Cortex of kidney (tissue), 1 donor: ENCODE data around the gene IL10RB.

Experiments used
- DNase-seq: peaks from one replicate; lab custom pipeline; 2025; lab: John Stamatoyannopoulos, UW

Gene IL10RB

DNA sequence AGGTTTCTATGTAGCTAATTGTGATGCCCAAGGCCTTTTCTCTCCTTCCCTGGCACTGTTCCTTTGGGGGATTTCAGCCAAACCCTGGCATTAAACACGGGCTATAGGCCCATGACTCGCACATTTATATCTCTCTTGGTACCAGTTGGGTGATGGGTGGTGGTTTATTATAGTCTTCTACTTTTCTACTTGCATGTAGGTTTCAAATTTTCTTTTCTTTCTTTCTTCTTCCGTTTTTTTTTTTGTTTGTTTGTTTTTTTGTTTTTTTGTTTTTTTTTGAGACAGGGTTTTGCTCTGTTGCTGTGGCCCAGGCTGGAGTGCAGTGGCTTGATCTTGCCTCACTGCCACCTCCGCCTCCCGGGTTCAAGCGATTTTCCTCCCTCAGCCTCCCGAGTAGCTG is 1.1 kb downstream of the IL10RB start:
- no peak for DNase-seq

DNA sequence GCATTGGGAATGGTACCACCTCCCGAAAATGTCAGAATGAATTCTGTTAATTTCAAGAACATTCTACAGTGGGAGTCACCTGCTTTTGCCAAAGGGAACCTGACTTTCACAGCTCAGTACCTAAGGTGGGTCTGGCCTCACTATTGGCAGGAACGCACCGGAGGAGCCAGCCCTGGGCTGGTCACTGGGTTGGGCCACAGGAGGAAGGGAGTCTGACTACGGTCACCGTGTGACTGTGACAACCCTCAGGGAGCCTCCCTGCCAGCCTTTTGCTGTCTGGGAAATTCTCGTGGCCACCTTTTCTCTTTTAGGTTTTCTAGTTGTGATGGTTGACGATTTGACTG is 2.2 kb downstream of the IL10RB start:
- no peak for DNase-seq

DNA sequence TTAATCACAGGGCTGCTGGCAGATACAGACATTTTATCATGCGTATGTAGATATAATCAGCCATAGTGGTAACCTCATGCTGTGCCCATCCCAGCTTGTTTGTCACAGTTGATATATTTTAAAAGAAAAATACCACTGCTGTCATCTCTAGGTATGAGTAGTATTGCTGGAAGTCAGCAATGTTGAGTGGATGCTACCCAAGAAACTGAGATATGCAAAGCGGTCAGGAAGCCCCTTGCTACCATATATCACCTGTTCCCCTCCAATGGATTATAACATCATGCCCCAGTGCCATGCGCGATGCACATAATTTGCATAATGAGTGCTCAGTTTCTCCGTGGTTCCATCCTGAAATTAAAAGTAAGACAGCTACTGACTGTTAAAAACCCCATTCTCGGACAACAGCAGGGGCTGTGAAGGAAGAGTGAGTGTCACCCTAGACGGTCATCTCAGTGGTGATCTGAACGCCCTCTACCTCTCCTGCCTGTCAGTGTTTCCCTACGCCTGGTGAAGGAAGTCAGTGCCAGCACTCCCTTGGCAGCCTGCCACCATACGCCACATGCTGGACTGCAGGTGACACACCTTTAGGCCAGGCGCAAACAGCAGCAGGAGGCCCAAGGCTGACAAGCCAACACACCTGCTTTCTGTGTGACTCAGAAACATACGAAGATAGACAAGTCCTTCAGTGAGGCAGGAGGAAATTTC is 2.7 kb downstream of the IL10RB start:
- no peak for DNase-seq

DNA sequence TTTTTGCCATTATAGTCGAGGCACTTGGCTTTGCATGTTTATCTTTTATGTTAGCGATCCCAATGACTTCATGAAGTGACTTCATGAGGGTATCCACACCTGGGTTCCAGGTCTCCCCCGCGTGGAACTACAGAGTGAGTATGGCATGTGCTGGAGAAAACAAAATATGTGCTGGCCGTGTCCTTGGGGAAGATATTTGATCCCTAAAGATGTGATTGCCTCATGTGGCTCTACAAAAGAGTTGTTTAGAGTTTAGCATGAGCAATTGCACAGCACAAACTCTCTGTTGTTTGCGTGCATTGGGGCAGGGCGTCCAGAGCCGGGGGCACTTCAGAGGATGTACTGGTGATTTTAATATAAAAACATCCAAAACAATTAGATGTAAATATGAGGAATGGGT is 4.8 kb downstream of the IL10RB start:
- no peak for DNase-seq

DNA sequence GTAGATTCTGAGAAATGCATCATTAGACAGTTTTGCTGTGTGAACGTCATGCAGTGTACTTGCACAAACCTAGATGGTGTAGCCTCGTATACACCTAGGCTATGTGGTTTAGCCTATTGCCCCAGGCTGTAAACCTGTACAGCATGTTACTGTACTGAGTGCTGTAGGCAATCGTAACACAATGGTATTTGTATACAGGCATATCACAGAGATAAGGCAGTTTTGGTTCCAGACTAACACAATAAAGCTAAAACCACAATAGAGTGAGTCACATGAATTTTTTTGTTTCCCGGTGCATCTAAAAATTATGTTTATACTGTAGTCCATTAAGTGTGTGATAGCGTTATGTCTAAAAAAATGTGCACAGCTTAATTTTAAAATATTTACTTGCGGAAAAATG is 6.9 kb downstream of the IL10RB start:
- DNase-seq = no peak

DNA sequence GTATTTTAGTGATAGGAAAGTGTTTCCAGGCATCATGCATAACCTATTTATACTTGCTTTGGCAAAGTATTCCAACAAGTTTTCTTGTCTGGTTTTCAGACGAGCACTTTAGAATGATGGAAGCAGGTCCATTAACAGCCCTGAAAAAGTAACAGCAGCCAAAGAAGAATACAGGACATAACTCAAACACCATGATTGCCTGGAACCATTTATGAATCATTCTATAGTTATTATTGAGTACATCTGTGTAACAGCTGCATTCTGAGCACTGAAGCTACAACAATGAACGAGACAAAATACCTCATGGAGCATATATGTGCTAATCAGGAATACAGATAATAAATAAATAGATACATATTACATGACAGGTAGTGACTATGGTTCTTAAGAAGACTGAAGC is 12.6 kb downstream of the IL10RB start:
- DNase-seq = no peak

DNA sequence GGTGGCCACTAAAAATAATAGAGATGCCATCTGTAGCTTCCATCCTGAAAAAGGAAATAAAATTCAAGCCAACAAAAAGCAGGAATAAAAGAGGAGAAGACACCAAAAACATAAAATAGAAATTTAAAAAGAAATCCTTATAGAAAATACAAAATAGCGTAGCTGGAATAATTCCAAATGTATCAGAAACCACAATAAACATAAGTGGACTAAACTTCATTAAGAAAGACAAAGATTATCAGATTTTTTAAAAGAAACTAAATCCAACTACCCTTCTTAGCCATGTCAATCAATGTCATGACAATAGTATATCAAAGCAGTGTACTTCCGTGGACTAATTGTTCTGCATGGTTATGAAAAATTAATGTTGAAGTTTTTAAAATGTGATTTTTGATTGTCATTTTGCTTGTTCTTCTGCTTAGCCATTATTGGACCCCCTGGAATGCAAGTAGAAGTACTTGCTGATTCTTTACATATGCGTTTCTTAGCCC is 13.2 kb downstream of the IL10RB start:
- no peak for DNase-seq

DNA sequence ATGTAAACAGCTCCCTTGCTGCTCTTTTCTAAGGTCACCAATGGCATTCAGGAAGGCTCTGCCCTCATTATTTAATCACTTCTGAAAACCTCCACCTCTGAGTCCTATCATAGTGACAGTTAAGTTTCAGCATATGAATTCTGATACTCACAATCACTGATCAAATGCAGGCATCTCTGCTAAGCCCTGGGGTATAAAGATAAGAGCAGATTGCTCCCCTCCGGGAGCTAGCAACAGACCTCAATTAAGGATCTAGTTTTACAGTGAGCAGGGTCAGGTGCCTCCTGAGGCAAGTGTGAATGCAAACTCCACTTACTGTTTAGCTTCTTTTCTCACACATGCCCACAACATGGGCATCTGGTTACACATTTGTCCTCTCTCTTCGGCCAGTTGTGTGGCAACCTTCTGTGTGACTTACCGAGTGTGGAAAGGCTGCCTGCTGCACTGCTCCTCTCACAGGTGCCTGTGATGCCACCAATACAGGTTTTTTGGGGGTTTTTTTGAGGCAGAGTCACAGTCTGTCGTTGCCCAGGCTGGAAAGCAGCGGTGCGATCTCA is 15.0 kb downstream of the IL10RB start:
- no peak for DNase-seq

DNA sequence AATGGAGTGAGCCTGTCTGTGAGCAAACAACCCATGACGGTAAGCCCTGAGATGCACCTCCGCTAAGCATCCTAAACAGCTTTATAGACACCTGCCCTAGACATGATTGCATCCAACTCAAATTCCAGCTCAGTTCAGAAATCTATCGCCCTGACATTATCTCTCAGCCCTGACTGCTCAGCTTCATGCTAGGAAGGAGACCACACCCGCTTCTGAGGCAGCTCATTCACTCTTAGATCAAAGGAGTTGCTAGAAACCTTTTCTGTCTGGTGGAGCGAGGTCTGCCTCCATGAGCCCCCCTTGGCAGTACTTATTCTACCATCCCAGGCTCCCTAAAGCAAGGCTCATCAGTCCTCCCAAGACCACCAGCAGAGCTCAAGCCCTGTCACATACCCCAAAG is 17.0 kb downstream of the IL10RB start:
- no peak for DNase-seq

DNA sequence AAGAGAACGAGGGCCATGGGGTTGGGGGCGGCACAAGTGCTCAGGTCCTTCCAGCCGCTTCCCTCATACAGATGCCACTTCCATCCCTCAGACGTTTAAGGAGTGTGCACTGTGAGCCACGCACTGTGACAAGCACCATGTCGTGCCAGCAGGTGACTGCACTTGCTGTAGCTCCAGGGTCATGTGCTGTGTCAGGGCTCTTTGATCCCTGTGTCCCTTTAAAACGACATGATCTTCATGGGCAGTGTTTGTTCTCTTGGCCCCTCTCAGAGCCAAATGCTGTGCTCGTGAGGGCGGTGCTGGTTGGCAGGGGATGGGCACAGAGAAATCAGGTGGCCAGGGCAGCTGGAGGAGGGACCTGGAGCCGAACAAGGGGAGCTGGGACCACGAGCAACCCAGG is 19.9 kb downstream of the IL10RB start:
- DNase-seq = no peak

DNA sequence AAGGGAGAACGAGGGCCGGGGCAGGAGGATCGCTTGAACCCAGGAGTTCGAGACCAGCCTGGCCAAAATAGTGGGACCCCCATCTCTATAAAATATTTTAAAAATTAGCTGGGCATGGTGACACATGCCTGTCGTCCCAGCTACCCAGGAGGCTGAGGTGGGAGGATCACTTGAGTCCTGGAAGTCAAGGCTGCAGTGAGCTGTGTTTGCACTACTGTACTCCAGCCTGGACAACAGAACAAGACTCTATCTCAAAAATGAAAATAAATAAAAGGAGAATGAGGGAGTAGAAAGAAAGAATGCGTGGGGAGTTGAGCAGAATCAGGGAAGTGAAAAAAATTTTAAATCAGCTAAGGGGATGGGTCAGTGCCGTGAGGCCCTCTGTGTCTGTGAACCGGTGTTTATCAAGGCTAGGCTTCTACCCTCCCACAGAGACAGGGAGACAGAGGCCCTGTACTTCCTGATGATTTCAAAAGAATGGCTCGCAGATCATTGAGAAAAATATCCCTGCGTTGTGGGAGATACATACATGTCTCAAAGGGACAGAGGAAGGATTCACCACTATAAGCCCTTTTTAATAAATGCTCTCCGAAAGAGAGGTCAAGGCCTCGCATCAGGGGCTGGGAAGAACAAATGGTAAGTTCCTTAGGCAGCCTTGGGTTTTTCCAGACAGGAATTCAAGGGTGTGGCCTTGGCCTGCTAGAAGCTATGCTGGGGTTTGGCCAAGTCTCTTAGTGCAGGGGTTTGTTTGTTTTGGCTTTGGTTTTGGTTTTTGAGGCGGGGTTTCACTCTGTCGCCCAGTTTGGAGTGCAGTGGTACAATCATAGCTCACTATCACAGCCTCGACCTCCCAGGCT is 20.7 kb downstream of the IL10RB start:
- DNase-seq = no peak

DNA sequence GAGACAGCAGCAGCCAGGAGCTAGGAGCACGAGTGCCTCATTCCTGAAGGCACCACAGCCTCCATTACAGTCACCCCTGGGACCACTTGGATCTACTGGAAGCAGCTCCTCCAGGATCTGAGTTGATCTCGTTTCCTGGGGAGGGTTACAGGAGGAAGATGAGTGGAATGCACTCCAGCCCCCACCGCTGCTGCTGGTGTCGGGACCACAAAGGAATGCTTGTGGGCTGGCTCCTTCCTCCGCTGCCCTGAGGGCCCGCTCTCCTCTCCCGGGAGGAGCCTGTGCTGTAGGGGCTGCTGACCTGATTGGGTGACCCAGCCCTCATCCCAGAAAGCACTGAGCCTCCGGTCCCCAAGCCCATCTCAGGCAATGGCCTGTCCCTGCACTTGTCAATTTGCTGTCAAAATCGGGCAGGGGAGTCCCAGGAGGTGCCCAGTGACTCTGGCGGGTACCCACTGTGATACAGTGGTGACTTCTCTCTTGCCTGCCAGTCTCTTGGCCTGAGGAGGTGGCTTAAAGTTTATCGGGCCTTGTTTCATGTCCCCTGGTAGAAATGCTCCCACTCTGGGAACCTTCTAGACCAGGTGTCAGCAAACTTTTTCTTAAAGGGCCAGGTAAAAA is 23.1 kb downstream of the IL10RB start:
- DNase-seq = no peak

DNA sequence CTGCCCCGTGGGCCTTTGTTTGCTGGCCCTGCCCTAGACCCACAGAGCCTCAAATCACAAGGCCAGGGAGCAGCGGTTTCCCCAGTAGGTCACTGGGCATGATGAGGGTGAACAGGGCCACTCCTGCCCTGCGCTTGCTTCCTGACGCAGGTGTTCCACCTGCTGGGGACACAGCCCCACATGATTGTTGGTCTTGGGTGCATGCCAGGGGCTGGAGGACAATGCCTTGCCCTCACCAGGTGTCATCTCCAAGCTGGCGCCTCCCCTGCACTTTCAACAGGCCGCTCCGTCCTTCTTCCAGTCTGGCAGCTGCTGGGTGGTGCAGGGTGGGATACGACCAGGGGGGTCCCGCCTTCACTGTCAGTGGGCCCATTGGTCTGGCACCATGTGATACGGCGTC is 24.3 kb downstream of the IL10RB start:
- no peak for DNase-seq

DNA sequence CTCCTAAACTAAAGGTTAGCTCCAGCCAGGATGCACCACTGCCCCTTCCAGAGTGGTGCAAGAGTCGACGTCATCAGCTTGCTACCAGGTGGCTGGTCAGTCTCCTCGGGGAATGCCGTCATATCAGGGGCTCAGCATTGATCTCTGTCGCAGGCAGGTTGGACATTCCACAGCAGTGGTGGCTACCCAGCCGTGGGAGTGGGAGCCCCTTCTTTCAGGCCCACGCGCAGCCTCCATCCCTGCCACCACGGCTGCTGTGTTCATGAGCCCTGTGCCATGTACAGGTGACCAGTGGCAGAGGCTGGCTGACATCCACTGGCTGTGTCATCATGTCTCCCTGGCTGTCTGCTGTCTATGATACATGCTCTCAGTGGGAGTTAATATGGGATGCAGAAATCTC is 25.5 kb downstream of the IL10RB start:
- no peak for DNase-seq

DNA sequence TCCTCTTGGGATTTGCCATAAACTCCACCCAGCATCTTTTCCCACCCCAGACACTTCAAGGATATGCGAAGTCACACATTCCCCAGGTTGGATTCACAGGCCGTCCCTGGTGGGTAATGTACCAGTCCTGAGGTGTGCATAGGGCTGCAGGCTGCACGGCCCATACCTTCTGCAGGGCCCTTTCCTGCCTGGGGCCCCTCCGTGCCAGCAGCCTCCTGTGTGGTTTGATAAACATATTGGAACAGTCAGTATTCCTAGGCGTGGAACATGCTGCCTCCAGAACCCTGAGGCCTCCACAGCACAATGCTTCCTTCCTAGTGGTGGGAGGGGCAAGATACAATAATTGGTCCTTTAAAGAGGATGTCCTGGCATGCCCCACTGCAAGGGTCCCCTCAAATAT is 26.6 kb downstream of the IL10RB start:
- DNase-seq = no peak

DNA sequence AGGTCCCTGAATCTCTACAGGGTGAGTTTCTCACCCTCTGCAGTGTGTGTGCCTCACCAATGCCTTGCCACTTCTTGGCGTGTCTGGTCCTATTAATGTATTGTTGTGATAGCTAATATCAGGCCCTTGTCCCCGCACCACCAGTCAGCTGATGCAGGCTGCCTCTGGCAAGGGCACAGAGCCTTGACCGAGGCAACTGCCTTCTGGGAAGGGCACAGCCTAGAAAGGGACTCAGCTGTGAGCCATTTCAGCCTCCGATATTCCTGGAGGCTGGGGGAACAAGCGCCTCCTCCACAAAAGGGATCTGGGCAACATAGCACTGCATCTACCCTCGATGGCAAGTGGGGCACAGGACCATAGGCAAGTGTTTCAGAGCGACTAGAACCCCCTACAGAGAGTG is 27.0 kb downstream of the IL10RB start:
- DNase-seq = no peak

DNA sequence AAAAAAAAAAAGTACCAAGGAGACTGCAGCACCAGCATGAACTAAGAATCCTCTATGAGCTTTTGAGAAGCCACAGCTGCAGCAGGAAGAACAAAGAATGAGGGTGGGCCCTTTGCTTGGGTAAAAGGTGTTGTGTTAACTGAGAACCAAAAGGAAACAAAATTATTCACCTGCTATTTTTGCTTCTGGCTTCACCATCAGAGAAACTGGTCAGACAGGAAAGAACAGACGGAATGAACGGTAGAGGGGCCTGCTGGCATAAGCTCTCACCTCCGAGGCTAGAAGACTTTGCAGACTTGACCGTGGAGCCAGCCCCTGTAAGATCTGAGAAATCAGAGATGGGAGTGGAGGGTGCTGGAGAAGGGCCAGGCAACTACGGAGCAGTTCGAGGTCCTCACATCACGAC is 27.6 kb downstream of the IL10RB start:
- no peak for DNase-seq

DNA sequence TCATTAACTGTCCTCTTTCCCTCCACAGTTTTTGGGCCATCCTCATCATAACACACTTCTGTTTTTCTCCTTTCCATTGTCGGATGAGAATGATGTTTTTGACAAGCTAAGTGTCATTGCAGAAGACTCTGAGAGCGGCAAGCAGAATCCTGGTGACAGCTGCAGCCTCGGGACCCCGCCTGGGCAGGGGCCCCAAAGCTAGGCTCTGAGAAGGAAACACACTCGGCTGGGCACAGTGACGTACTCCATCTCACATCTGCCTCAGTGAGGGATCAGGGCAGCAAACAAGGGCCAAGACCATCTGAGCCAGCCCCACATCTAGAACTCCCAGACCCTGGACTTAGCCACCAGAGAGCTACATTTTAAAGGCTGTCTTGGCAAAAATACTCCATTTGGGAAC is 30.0 kb downstream of the IL10RB start:
- DNase-seq = no peak

DNA sequence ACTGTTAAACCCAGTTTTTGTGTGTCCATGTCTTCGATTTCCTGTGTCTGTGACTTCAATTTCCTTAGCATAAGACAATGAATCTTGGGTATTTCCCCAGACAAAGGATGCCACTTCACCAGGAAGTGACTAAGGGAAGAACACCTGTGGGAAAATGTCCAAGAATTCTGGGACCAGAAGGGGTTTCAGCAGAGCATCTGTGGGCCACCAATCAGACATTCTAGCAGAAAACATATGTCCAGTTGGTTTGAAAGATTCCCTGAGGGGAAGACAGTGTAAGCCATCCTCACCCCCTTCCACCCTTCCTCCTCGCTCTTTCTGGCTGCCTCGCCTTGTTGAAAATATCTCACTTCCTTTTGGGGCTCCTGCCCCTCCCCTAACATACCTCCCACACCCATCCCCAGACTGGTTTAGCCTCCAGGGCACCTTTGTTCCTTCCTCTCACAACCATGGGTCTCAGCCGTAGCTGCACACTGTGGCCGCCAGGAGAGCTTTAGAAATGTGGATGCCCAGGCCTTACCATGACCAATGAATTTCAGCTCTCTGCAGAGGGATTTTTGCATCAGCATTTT is 33.1 kb downstream of the IL10RB start:
- DNase-seq = no peak

DNA sequence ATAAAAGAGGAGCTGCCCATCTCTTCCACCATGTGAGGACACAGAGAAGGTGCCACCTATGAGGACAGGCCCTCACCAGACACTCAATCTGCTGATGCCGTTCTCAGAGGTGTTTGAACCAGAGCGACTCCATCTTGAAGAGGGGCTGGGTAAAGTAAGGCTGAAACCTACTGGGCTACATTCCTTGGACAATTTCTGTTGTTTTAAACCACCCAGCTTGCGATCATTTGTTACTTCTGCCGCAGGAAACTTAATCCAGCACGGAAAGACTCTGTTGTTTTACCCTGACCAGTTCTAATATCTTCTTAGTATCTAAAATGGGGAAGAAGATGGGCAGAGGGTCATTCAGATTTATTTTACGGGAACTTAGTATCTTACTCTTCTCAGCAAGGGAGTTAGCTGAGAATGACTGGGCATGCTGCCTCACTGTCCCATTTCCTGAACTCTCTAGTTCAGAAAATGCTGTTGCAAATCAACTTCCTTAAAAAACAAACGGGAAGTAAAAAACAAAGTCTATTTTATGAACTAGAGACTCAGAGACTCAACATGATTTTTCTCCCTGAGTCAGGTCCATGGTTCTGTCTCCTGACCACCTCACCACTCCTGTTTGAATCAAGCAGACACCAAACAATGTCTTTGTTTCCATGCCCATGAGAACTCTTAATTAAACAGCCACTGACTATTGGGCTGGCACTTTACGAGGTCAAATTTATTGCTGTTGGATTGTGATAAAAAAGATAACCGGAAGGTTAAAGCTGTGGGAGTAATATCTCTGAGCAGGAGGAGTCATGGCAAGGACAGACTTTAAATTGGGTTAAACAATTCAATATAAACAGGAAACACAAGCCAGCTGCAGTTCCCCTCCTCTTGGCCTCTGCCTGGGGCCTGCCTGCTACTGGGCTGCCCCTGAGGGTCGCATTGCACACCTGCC is 34.8 kb downstream of the IL10RB start:
- DNase-seq = no peak

DNA sequence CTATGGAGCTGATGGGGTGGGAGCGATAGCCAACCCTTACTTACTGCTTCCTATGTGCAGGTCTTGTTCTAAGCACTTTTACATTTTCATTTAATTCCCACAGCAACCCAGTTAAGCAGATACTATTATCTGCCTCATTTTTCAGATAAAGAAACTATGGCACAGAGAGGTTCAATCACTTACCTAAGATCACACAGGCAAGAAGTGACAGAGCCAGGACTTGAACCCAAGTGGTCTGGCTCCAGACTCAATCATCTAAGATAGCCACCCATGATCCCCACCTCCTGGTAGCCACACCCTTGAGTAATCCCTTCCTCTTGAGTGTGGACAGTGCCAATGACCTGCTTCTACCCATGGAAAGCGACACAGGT is 35.5 kb downstream of the IL10RB start:
- no peak for DNase-seq
